ENCODE data around the gene ARL2.
"Not testable (repeated sequence)": the region's sequence is repeated elsewhere in the genome, so short reads cannot be mapped to it uniquely, and the experiment has no call there.

ARL2 gene

GRCh38 chr11:64999478-64999877 lies 14.5 kb upstream of the ARL2 start:
- no peak for TF ChIP-seq CTCF (IDR thresholded peaks at IDR 0.05; ENCODE audit: insufficient read depth, low read length, poor library complexity, severe bottlenecking)
- no peak for DNase-seq (ENCODE audit: extremely low read depth, insufficient read length)
- Histone ChIP-seq H3K36me3 (ENCODE audit: control insufficient read depth, insufficient read depth, low read length) (no peaks in the 10 kb centered on the region), H3K4me3 (replicated peaks; ENCODE audit: low read depth, low read length) (no peak overlapping the region), H3K27me3 (replicated peaks; ENCODE audit: control insufficient read depth, insufficient read depth, low read length) (no peaks in the 10 kb centered on the region)

GRCh38 chr11:65002706-65003105 lies 11.3 kb upstream of the ARL2 start:
- TF ChIP-seq CTCF (IDR thresholded peaks at IDR 0.05; ENCODE audit: insufficient read depth, low read length, poor library complexity, severe bottlenecking) = no peak
- Histone ChIP-seq H3K36me3 (ENCODE audit: control insufficient read depth, insufficient read depth, low read length) (no peaks in the 10 kb centered on the region), H3K4me3 (replicated peaks; ENCODE audit: low read depth, low read length) (no peak overlapping the region), H3K27me3 (replicated peaks; ENCODE audit: control insufficient read depth, insufficient read depth, low read length) (no peaks in the 10 kb centered on the region)
- no peak for DNase-seq (ENCODE audit: extremely low read depth, insufficient read length)

GRCh38 chr11:65003282-65003681 lies 10.7 kb upstream of the ARL2 start:
- no peak for DNase-seq (ENCODE audit: extremely low read depth, insufficient read length)
- Histone ChIP-seq H3K4me3 (replicated peaks; ENCODE audit: low read depth, low read length) (no peak overlapping the region), H3K27me3 (replicated peaks; ENCODE audit: control insufficient read depth, insufficient read depth, low read length) (no peaks in the 10 kb centered on the region), H3K36me3 (ENCODE audit: control insufficient read depth, insufficient read depth, low read length) (no peaks in the 10 kb centered on the region)
- no peak for TF ChIP-seq CTCF (IDR thresholded peaks at IDR 0.05; ENCODE audit: insufficient read depth, low read length, poor library complexity, severe bottlenecking)

- H3K36me3 ChIP-seq (ENCODE audit: control insufficient read depth, insufficient read depth, low read length); DNase-seq (ENCODE audit: extremely low read depth, insufficient read length); H3K4me3 ChIP-seq (replicated peaks; ENCODE audit: low read depth, low read length); H3K27me3 ChIP-seq (replicated peaks; ENCODE audit: control insufficient read depth, insufficient read depth, low read length): not testable (repeated sequence)
Measured at GRCh38 chr11:65003968-65004367, 10.0 kb upstream of the ARL2 start.

GRCh38 chr11:65008016-65008415 lies 5.9 kb upstream of the ARL2 start:
- Histone ChIP-seq H3K36me3 (ENCODE audit: control insufficient read depth, insufficient read depth, low read length) (no peaks in the 10 kb centered on the region), H3K27me3 (replicated peaks; ENCODE audit: control insufficient read depth, insufficient read depth, low read length) (no peaks in the 10 kb centered on the region), H3K4me3 (replicated peaks; ENCODE audit: low read depth, low read length) (no peak overlapping the region)
- no peak for DNase-seq (ENCODE audit: extremely low read depth, insufficient read length)
- no peak for TF ChIP-seq CTCF (IDR thresholded peaks at IDR 0.05; ENCODE audit: insufficient read depth, low read length, poor library complexity, severe bottlenecking)

- no peak overlapping the region for H3K4me3 ChIP-seq (replicated peaks; ENCODE audit: low read depth, low read length)
- DNase-seq (ENCODE audit: extremely low read depth, insufficient read length) = no peak
- TF ChIP-seq CTCF (IDR thresholded peaks at IDR 0.05; ENCODE audit: insufficient read depth, low read length, poor library complexity, severe bottlenecking) = no peak
- no peaks in the 10 kb centered on the region for H3K36me3 ChIP-seq (ENCODE audit: control insufficient read depth, insufficient read depth, low read length)
- no peaks in the 10 kb centered on the region for H3K27me3 ChIP-seq (replicated peaks; ENCODE audit: control insufficient read depth, insufficient read depth, low read length)
Measured at GRCh38 chr11:65008873-65009272, 5.1 kb upstream of the ARL2 start.

All from GM06990 (cell line).